HG03520 (cell line): Measurements from ENCODE around the gene LIMD2.

Experiments
- ATAC-seq: cut with Tn5 transposase; IDR thresholded peaks from one replicate; pipeline ENCODE4 v1.9.1; 2021; ENCODE audit warnings: mild to moderate bottlenecking, moderate library complexity; ENCODE audit not compliant: unreplicated experiment

Gene LIMD2

GRCh38 chr17:63701868-63702720 lies 2.2 kb upstream of the LIMD2 start:
- no peak for ATAC-seq

- ATAC-seq: no peak
These were observed 1.5 kb upstream of the LIMD2 start for GRCh38 chr17:63701456-63701820.

- ATAC-seq: no peak
These were observed 867 bp upstream of the LIMD2 start for GRCh38 chr17:63700528-63701455.

GRCh38 chr17:63698886-63699637 lies 863 bp downstream of the LIMD2 start:
- ATAC-seq: no peak

- ATAC-seq: no peak
These were observed 1.5 kb downstream of the LIMD2 start for GRCh38 chr17:63698381-63698885.

GRCh38 chr17:63697341-63698286 lies 2.3 kb downstream of the LIMD2 start:
- ATAC-seq: no peak

GRCh38 chr17:63696381-63696961 lies 3.5 kb downstream of the LIMD2 start:
- ATAC-seq: no peak

- no peak for ATAC-seq
These were observed 4.0 kb downstream of the LIMD2 start for GRCh38 chr17:63695889-63696288.

GRCh38 chr17:63694950-63695773 lies 4.8 kb downstream of the LIMD2 start:
- ATAC-seq: no peak

- ATAC-seq: no peak
These were observed 5.5 kb downstream of the LIMD2 start for GRCh38 chr17:63694229-63694949.

- ATAC-seq: no peak
These were observed 6.4 kb downstream of the LIMD2 start for GRCh38 chr17:63693411-63694113.

GRCh38 chr17:63692195-63692816 lies 7.6 kb downstream of the LIMD2 start:
- no peak for ATAC-seq

GRCh38 chr17:63689479-63689878 lies 10.4 kb downstream of the LIMD2 start:
- ATAC-seq: no peak

GRCh38 chr17:63688396-63689020 lies 11.4 kb downstream of the LIMD2 start:
- no peak for ATAC-seq

GRCh38 chr17:63686138-63686685 lies 13.7 kb downstream of the LIMD2 start:
- ATAC-seq: no peak

- no peak for ATAC-seq
These were observed 14.3 kb downstream of the LIMD2 start for GRCh38 chr17:63685578-63685977.
